Dendritic cell treated with granulocyte-macrophage colony-stimulating factor and Interleukin-4, amounts not matched to agents 40 ng/mL and 50 ng/mL, for 4 days (primary cell): ENCODE results near the gene KRT40.
"Not testable (repeated sequence)": the region's sequence is repeated elsewhere in the genome, so short reads cannot be mapped to it uniquely, and the experiment has no call there.

ENCODE experiments used
- H3K27ac Mint-ChIP-seq: one replicate; pipeline ENCODE4 v1.8.0; 2022; ENCODE audit warnings: mild to moderate bottlenecking, mixed read lengths
- H3K27me3 Mint-ChIP-seq: one replicate; pipeline ENCODE4 v1.8.0; 2022; ENCODE audit warnings: mild to moderate bottlenecking, mixed read lengths
- H3K36me3 Mint-ChIP-seq: one replicate; pipeline ENCODE4 v1.8.0; 2022; ENCODE audit warnings: low read depth, mixed read lengths
- H3K4me1 Mint-ChIP-seq: one replicate; pipeline ENCODE4 v1.8.0; 2022; ENCODE audit warnings: low read depth, mixed read lengths
- H3K4me3 Mint-ChIP-seq: one replicate; pipeline ENCODE4 v1.8.0; 2022; ENCODE audit warnings: mild to moderate bottlenecking, moderate library complexity, mixed read lengths
- H3K9me3 Mint-ChIP-seq: one replicate; pipeline ENCODE4 v1.8.0; 2022; ENCODE audit warnings: mixed read lengths
- intact Hi-C: fragments of 100-400 bp; cut with micrococcal nuclease; formaldehyde crosslinking; loops from one replicate; pipeline ENCODE4 v1.15.0; 2022

Gene KRT40

GRCh38 chr17:41009301-41009760, 25.2 kb upstream of the KRT40 start:
- Mint-ChIP-seq H3K4me1 (no peaks in the 10 kb centered on the region), H3K27ac (no peak overlapping the region), H3K27me3 (peaks cover 2% of the 10 kb centered on the region), H3K9me3 (no peaks in the 10 kb centered on the region), H3K4me3 (no peak overlapping the region), H3K36me3 (no peaks in the 10 kb centered on the region)
- intact Hi-C loops = no loop called here

DNA sequence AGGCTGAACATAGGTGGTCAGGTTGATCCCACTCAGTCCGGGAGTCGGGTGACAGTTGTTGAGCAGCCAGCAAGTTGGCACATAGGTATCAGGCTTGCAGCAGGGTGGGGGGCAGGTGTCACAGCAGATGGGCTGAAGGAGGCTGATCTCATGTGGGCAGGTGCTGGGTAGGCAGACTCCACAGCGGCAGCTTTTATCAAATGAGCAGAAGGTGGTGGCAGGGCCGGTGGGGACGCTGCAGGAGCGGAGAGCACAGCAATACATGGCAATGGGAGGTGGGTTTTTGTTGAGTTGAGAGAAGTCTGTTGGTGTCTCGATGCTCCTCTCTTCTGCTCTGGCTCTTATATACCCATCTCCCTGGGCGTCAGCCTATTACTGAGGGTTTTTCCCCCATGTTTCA, 24.7 kb upstream of the KRT40 start, which contains the start of gene KRTAP3-1:
KRTAP3-1 (minus strand) TSS at position 318 of the 400 bp plus-strand sequence; CDS start at position 264, 54 bp downstream.
- Mint-ChIP-seq H3K4me1 (no peaks in the 10 kb centered on the region), H3K9me3 (no peaks in the 10 kb centered on the region), H3K4me3 (no peak within 1 kb of the TSS), H3K36me3 (no peaks in the 10 kb centered on the region), H3K27me3 (peaks cover 2% of the 10 kb centered on the region), H3K27ac (no peak within 1 kb of the TSS)
- intact Hi-C loops = no loop called here

- Mint-ChIP-seq H3K4me1 (no peaks in the 10 kb centered on the region), H3K27ac (no peak overlapping the region), H3K9me3 (no peaks in the 10 kb centered on the region), H3K4me3 (no peak overlapping the region), H3K36me3 (no peaks in the 10 kb centered on the region), H3K27me3 (peaks cover 4% of the 10 kb centered on the region)
- intact Hi-C loops = no loop called here
Measured at GRCh38 chr17:41004397-41004796, 20.3 kb upstream of the KRT40 start.

DNA sequence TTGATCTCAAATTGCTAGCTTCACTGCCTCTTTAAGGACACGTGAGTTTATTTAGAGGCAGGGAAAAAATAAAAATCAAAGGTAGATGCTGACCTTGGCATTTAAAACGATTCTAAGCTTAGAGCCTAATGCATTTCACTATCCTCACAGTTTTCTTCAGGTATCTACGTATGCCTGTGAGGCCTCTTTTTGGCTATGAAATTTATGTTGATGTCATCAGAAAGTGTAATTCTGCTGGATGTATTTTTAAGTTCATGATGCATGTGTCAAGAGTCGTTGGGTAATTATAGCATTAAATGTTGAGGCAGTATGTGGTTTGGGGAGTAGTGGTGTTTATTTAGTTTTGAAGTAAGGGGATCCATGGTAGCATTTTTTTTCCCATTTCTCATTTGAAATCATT, 19.8 kb upstream of the KRT40 start:
- no peak overlapping the region for H3K4me3 Mint-ChIP-seq
- no peaks in the 10 kb centered on the region for H3K4me1 Mint-ChIP-seq
- intact Hi-C loops = no loop called here
- H3K27ac Mint-ChIP-seq = no peak overlapping the region
- no peaks in the 10 kb centered on the region for H3K36me3 Mint-ChIP-seq
- H3K27me3 Mint-ChIP-seq = peaks cover 6% of the 10 kb centered on the region
- no peaks in the 10 kb centered on the region for H3K9me3 Mint-ChIP-seq

DNA sequence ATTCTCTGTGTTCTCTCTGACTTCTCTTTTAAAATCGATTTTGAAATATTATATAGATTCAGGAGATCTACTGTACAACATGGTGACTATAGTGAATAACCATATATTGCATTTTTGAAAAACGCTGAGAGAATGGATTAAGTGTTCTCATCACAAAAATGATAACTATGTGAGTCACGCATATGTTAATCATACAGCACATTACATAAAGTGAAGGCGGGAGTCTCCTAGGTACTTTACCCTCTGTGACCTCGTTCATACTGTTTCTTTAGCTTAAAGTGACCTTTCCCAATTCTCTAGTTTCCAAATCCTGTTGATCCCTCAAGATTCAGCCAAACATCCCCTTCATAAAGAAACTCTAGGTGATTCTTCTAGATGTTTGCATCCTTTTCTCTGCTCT, 18.7 kb upstream of the KRT40 start:
- H3K4me3 Mint-ChIP-seq = no peak overlapping the region
- no peaks in the 10 kb centered on the region for H3K9me3 Mint-ChIP-seq
- H3K27me3 Mint-ChIP-seq = peaks cover 7% of the 10 kb centered on the region
- H3K36me3 Mint-ChIP-seq = no peaks in the 10 kb centered on the region
- intact Hi-C loops = no loop called here
- H3K4me1 Mint-ChIP-seq = no peaks in the 10 kb centered on the region
- no peak overlapping the region for H3K27ac Mint-ChIP-seq

GRCh38 chr17:41001795-41002194, 17.7 kb upstream of the KRT40 start:
- Mint-ChIP-seq H3K36me3 (no peaks in the 10 kb centered on the region), H3K4me1 (no peaks in the 10 kb centered on the region), H3K27me3 (peaks cover 15% of the 10 kb centered on the region), H3K27ac (no peak overlapping the region), H3K9me3 (no peaks in the 10 kb centered on the region), H3K4me3 (no peak overlapping the region)
- intact Hi-C loops = no loop called here

DNA sequence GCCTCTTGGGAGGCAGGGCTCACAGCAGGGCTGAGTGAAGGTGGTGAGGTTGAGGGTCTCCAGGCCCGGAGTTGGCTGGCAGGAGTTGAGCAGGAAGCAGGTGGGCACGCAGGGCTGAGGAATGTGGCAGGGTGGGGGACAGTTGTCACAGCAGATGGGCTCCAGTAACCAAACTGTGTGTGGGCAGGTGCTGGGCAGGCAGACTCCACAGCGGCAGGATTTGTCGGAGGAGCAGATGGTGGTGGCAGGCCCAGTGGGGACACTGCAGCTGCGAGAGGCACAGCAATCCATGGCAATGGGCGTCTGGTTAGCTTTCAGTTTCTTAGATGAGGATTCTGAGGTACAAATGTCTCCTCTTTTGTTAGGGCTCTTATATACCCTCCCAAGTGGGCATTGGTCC, 15.4 kb upstream of the KRT40 start, which contains the start of gene KRTAP3-2:
KRTAP3-2 (minus strand) TSS at position 344 of the 400 bp plus-strand sequence; CDS start at position 291, 53 bp downstream.
- H3K27ac Mint-ChIP-seq, H3K4me1 Mint-ChIP-seq, H3K4me3 Mint-ChIP-seq, intact Hi-C loops, H3K36me3 Mint-ChIP-seq, H3K9me3 Mint-ChIP-seq: not testable (repeated sequence)
- H3K27me3 Mint-ChIP-seq = peaks cover 21% of the 10 kb centered on the region

- intact Hi-C loops = no loop called here
- no peak overlapping the region for H3K27ac Mint-ChIP-seq
- peaks cover 30% of the 10 kb centered on the region for H3K27me3 Mint-ChIP-seq
- no peaks in the 10 kb centered on the region for H3K9me3 Mint-ChIP-seq
- no peaks in the 10 kb centered on the region for H3K36me3 Mint-ChIP-seq
- H3K4me3 Mint-ChIP-seq = no peak overlapping the region
- no peaks in the 10 kb centered on the region for H3K4me1 Mint-ChIP-seq
Measured at GRCh38 chr17:40997361-40997760, 13.2 kb upstream of the KRT40 start.

GRCh38 chr17:40996829-40997228, 12.7 kb upstream of the KRT40 start:
- H3K9me3 Mint-ChIP-seq = no peaks in the 10 kb centered on the region
- H3K27me3 Mint-ChIP-seq = peaks cover 32% of the 10 kb centered on the region
- intact Hi-C loops = no loop called here
- no peak overlapping the region for H3K27ac Mint-ChIP-seq
- no peaks in the 10 kb centered on the region for H3K4me1 Mint-ChIP-seq
- no peaks in the 10 kb centered on the region for H3K36me3 Mint-ChIP-seq
- H3K4me3 Mint-ChIP-seq = no peak overlapping the region

- H3K4me1 Mint-ChIP-seq = no peaks in the 10 kb centered on the region
- intact Hi-C loops = no loop called here
- no peak overlapping the region for H3K4me3 Mint-ChIP-seq
- H3K27ac Mint-ChIP-seq = no peak overlapping the region
- H3K36me3 Mint-ChIP-seq = no peaks in the 10 kb centered on the region
- no peaks in the 10 kb centered on the region for H3K9me3 Mint-ChIP-seq
- H3K27me3 Mint-ChIP-seq = peaks cover 32% of the 10 kb centered on the region
Measured at GRCh38 chr17:40995116-40995515, 11.0 kb upstream of the KRT40 start.

DNA sequence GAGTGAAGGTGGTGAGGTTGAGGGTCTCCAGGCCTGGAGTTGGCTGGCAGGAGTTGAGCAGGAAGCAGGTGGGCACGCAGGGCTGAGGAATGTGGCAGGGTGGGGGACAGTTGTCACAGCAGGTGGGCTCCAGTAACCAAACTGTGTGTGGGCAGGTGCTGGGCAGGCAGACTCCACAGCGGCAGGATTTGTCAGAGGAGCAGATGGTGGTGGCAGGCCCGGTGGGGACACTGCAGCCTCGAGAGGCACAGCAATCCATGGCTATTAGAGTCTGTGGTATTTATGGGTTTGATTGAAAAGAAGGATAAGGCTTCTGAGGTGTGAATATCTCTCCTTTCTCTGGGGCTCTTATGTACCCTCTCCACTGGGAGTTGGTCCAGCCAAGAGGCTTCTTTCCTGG, 9.7 kb upstream of the KRT40 start, which contains the start of gene KRTAP3-3:
KRTAP3-3 (minus strand) TSS at position 326 of the 400 bp plus-strand sequence; CDS start at position 259, 67 bp downstream.
- H3K4me3 Mint-ChIP-seq = no peak within 1 kb of the TSS
- H3K27ac Mint-ChIP-seq = no peak within 1 kb of the TSS
- no peaks in the 10 kb centered on the region for H3K36me3 Mint-ChIP-seq
- no peaks in the 10 kb centered on the region for H3K4me1 Mint-ChIP-seq
- intact Hi-C loops = no loop called here
- peaks cover 28% of the 10 kb centered on the region for H3K27me3 Mint-ChIP-seq
- no peaks in the 10 kb centered on the region for H3K9me3 Mint-ChIP-seq

DNA sequence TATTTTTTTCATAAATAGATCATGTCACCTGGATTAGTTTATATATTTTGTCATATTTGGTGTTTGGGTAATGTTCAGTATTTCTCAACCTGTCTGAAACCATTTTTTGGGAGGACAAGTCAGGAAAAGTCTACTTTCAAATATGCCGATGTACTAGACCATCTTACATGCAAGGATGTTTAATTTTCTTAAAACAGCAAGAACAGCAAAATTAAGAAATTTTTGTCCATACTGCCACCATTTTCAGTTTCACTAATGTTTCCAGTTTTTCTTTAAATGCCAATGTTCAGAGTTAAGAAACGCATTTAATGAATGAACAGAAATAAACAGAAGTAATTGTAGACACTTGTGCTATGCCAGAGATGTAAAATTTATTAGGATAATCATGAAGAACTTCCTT, 9.0 kb upstream of the KRT40 start:
- Mint-ChIP-seq H3K4me1 (no peaks in the 10 kb centered on the region), H3K27ac (no peak overlapping the region), H3K27me3 (peaks cover 26% of the 10 kb centered on the region), H3K9me3 (no peaks in the 10 kb centered on the region), H3K36me3 (no peaks in the 10 kb centered on the region), H3K4me3 (no peak overlapping the region)
- intact Hi-C loops = no loop called here

- no peak overlapping the region for H3K4me3 Mint-ChIP-seq
- intact Hi-C loops = no loop called here
- H3K27me3 Mint-ChIP-seq = peaks cover 25% of the 10 kb centered on the region
- no peaks in the 10 kb centered on the region for H3K9me3 Mint-ChIP-seq
- peaks cover 4% of the 10 kb centered on the region for H3K4me1 Mint-ChIP-seq
- no peak overlapping the region for H3K27ac Mint-ChIP-seq
- no peaks in the 10 kb centered on the region for H3K36me3 Mint-ChIP-seq
Measured at GRCh38 chr17:40992666-40993065, 8.5 kb upstream of the KRT40 start.

DNA sequence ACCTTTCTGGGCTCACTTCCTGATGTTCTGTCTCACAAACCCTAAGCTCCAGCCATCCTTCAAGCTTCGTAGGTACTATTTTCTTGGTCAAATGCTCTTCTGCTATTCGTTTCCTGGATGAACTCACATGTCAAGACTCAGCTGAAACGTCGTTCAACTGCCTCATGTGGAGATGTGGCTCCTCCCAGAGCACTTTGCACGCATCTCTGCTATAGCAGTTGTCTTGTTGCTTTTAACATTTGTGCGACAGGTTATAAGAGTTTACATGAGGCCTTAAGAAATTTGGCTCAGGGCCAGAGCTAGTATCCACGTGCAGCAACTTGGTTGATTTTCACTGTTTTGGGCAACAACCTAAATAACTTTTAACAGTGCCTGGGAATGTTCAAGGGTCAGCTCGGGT, 2.8 kb upstream of the KRT40 start:
- Mint-ChIP-seq H3K27ac (no peak overlapping the region), H3K4me3 (no peak overlapping the region), H3K4me1 (peaks cover 11% of the 10 kb centered on the region), H3K9me3 (no peaks in the 10 kb centered on the region), H3K27me3 (peaks cover 16% of the 10 kb centered on the region), H3K36me3 (no peaks in the 10 kb centered on the region)
- intact Hi-C loops = no loop called here

DNA sequence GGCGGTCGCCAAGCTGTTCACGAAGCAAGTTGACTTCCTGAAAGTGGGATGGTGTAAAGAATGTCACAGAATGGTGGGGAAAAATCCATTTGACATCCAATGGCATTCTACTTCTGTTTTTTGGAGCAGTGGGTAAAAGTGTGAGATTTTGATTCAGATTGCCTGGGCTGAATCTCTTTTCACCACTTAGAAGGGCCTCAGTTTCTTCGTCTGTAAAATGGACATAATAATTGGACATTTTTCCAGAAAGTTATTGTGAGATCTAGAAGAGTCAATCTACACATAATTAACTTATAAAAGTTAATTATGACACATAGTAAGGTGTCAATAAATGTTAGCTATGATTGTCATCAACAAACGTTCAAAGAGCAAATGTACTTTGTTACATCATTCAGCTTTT, 3.0 kb downstream of the KRT40 start:
- Mint-ChIP-seq H3K4me1 (no peaks in the 10 kb centered on the region), H3K27me3 (peaks cover 14% of the 10 kb centered on the region), H3K9me3 (no peaks in the 10 kb centered on the region), H3K4me3 (no peak overlapping the region), H3K36me3 (no peaks in the 10 kb centered on the region), H3K27ac (no peak overlapping the region)
- intact Hi-C loops = no loop called here
